HepG2 (cell line): ENCODE data around the gene ITIH1. TPM values are rescaled to one million over a fixed set of nuclear protein-coding genes. Genes with fewer than 3 reads are reported as not detected.

ENCODE experiments used
- ATAC-seq: fragments of 200-7000 bp; cut with Tn5 transposase; 3 replicates; pipeline ENCODE4 v1.9.1; 2020; ENCODE audit warnings: mild to moderate bottlenecking, moderate library complexity
- BruUV-seq: library from RNA; stranded (reverse); fragments of 400-500 nt; replicated peaks from 2 replicates; lab custom pipeline; 2021; lab: Mats Ljungman, UMichigan
- CTCF ChIA-PET: fragments of 300-600 bp; formaldehyde crosslinking; extraction: SDS; loops from one replicate; lab custom pipeline; 2021; ENCODE audit warnings: low total read pairs, inconsistent platforms, low intra/inter-chr PET ratio; lab: Yijun Ruan, JAX
- POLR2A ChIA-PET: fragments of 350-600 bp; sonication (Branson Sonifier 250); formaldehyde crosslinking; loops from one replicate; lab custom pipeline; 2020; ENCODE audit warnings: antibody characterized with exemption, inconsistent platforms; lab: Yijun Ruan, JAX
- DNase-seq: peaks from one replicate; pipeline ENCODE4 v3.0.0-alpha.2; 2015; ENCODE audit warnings: low spot score
- FAIRE-seq: peaks from 3 replicates; lab custom pipeline; 2011; peaks lifted over from hg19 to GRCh38; lab: Jason Lieb, UNC
- H2AFZ ChIP-seq: one replicate; pipeline ENCODE4 v1.6.1; 2011; ENCODE audit warnings: low read length, inconsistent platforms
- H3K27ac ChIP-seq: fragments of 300-600 bp; 3 replicates; pipeline ENCODE4 v1.8.0; 2011; ENCODE audit warnings: mixed run types, mild to moderate bottlenecking, mixed read lengths, low read length, inconsistent platforms; ENCODE audit not compliant: insufficient read depth; ENCODE audit errors: extremely low read length
- H3K27me3 ChIP-seq, 2 experiments: fragments of 200-600 bp in 1 of 2; 2 replicates in 1 of 2; 3 replicates in 1 of 2; pipeline versions ENCODE4 v1.6.0 to v1.8.0; 2011; ENCODE audit warnings: low read length in 2 of 2, mild to moderate bottlenecking in 2 of 2, moderate library complexity in 2 of 2, inconsistent platforms in 1 of 2; ENCODE audit not compliant: insufficient read depth in 2 of 2, control insufficient read depth in 1 of 2
- H3K36me3 ChIP-seq, 2 experiments: fragments of 200-600 bp in 1 of 2; replicated peaks in 1 of 2; 2 replicates in 1 of 2; 3 replicates in 1 of 2; pipeline versions ENCODE4 v1.5.1 to v1.8.0; 2011; ENCODE audit warnings: low read length in 2 of 2, inconsistent platforms in 1 of 2; ENCODE audit not compliant: insufficient read depth in 2 of 2, control insufficient read depth in 1 of 2
- H3K4me1 ChIP-seq: 2 replicates; pipeline ENCODE4 v1.5.1; 2012; ENCODE audit warnings: low read length, inconsistent platforms; ENCODE audit not compliant: insufficient read depth
- H3K4me2 ChIP-seq: 2 replicates; pipeline ENCODE4 v1.6.0; 2011; ENCODE audit warnings: low read depth, low read length, inconsistent platforms
- H3K4me3 ChIP-seq, 3 experiments: fragments of 200-600 bp in 1 of 3; sonication (generic), shearing (Covaris generic) in 1 of 3; replicated peaks in 1 of 3; 2 replicates each; pipeline ENCODE4 v1.5.1; 2011 to 2016; ENCODE audit warnings: low read length in 3 of 3, inconsistent platforms in 2 of 3, low read depth in 2 of 3, mild to moderate bottlenecking in 2 of 3, control low read depth in 1 of 3, mixed read lengths in 1 of 3; ENCODE audit not compliant: insufficient read depth in 1 of 3
- H3K79me2 ChIP-seq: one replicate; pipeline ENCODE4 v1.6.1; 2011; ENCODE audit warnings: low read length, inconsistent platforms; ENCODE audit not compliant: insufficient read depth
- H3K9ac ChIP-seq: 2 replicates; pipeline ENCODE4 v1.6.0; 2011; ENCODE audit warnings: mild to moderate bottlenecking, low read depth, low read length, inconsistent platforms; ENCODE audit not compliant: insufficient read depth
- H3K9me3 ChIP-seq: 2 replicates; pipeline ENCODE4 v1.5.1; 2012; ENCODE audit warnings: mild to moderate bottlenecking, low read length
- H4K20me1 ChIP-seq: 2 replicates; pipeline ENCODE4 v1.6.0; 2011; ENCODE audit warnings: inconsistent platforms, mild to moderate bottlenecking, low read length, moderate library complexity; ENCODE audit not compliant: insufficient read depth
- ARNT2 ChIP-seq: sonication (generic); formaldehyde crosslinking; IDR thresholded peaks from 2 replicates; pipeline ENCODE4 v1.8.0; 2022; ENCODE audit warnings: mild to moderate bottlenecking, low read depth, missing genetic modification reagents, moderate library complexity
- DNMT1 ChIP-seq: sonication (generic); formaldehyde crosslinking; IDR thresholded peaks from 2 replicates; pipeline ENCODE4 v1.5.1; 2020; ENCODE audit warnings: mild to moderate bottlenecking, missing genetic modification reagents
- EED ChIP-seq: sonication (generic); formaldehyde crosslinking; IDR thresholded peaks from 2 replicates; pipeline ENCODE4 v1.5.0; 2020; ENCODE audit warnings: mild to moderate bottlenecking, missing genetic modification reagents
- ESRRA ChIP-seq: sonication (generic); formaldehyde crosslinking; IDR thresholded peaks from 2 replicates; pipeline ENCODE4 v1.5.1; 2020; ENCODE audit warnings: mild to moderate bottlenecking, low read depth, missing genetic modification reagents
- GTF3A ChIP-seq: sonication (generic); formaldehyde crosslinking; conservative IDR thresholded peaks from 2 replicates; pipeline ENCODE4 v1.4.0; 2020; ENCODE audit warnings: mild to moderate bottlenecking, missing genetic modification reagents
- HDAC2 ChIP-seq: sonication (generic); formaldehyde crosslinking; IDR thresholded peaks from 2 replicates; pipeline ENCODE4 v1.4.0; 2020; ENCODE audit warnings: missing genetic modification reagents
- POGZ ChIP-seq: sonication (generic); formaldehyde crosslinking; IDR thresholded peaks from 2 replicates; pipeline ENCODE4 v1.4.0; 2020; ENCODE audit warnings: mild to moderate bottlenecking, missing genetic modification reagents
- YEATS4 ChIP-seq: sonication (generic); formaldehyde crosslinking; IDR thresholded peaks from 2 replicates; pipeline ENCODE4 v1.4.0; 2020; ENCODE audit warnings: missing genetic modification reagents, borderline replicate concordance
- ZBTB46 ChIP-seq: sonication (generic); formaldehyde crosslinking; IDR thresholded peaks from 2 replicates; pipeline ENCODE4 v1.4.0; 2020; ENCODE audit warnings: mild to moderate bottlenecking, missing genetic modification reagents, borderline replicate concordance
- ZNF609 ChIP-seq: sonication (generic); formaldehyde crosslinking; IDR thresholded peaks from 2 replicates; pipeline ENCODE4 v1.4.0; 2020; ENCODE audit warnings: mild to moderate bottlenecking, missing genetic modification reagents, borderline replicate concordance
- WGBS: methylation state at CpG from one replicate; pipeline ENCODE4 v1.1.6; 2017; ENCODE audit warnings: low lambda C conversion rate; 5-methylcytosine and 5-hydroxymethylcytosine counted together
- in situ Hi-C: cut with HindIII; loops from 2 replicates; pipeline ENCODE4 v1.10.0; 2017; ENCODE audit warnings: low pct_unique_long_range_greater_than_20kb; ENCODE audit not compliant: extremely low pct_ligation_motif_present
- intact Hi-C: fragments of 100-400 bp; cut with micrococcal nuclease; formaldehyde crosslinking; loops from one replicate; pipeline ENCODE4 v1.10.0; 2022; ENCODE audit not compliant: unreplicated experiment
- polyA plus RNA-seq, 8 experiments: library from polyadenylated mRNA; depleted of rRNA in 3 of 8; stranded (reverse) in 7 of 8; unstranded in 1 of 8; fragments of >200 nt; fragmentation: Illumina TruSeq in 4 of 8; extraction: Trizol in 4 of 8; gene quantifications; 2 replicates each; pipeline versions ENCODE4 v1.2.1 to v1.2.3, GENCODE V29; 2011 to 2016; ENCODE audit warnings: low read depth in 4 of 8, missing spikeins in 1 of 8, mixed read lengths in 1 of 8; ENCODE audit not compliant: insufficient read depth in 1 of 8
- total RNA-seq, 5 experiments: library from RNA; depleted of rRNA; stranded (reverse); fragments of >200 nt; fragmentation: Illumina TruSeq; extraction: Trizol; gene quantifications; 2 replicates each; pipeline ENCODE4 v1.2.3, GENCODE V29; 2016; ENCODE audit warnings: low read depth in 1 of 5

Gene ITIH1
- total and polyA plus RNA-seq, 2 of the 13 experiments (the other 11 are each of a cell fraction or from before 2014, with no cell fraction given), result 12.3 to 19.6 TPM

- WGBS, result 92% methylated on average over 4 of the region's 4 CpGs
- no TSS peak for BruUV-seq
- TF ChIP-seq DNMT1 (no peak), ZNF609 (CRISPR knock-in tag) (no peak), ESRRA (CRISPR knock-in tag) (no peak), HDAC2 (CRISPR knock-in tag) (no peak), POGZ (CRISPR knock-in tag) (no peak), ARNT2 (CRISPR knock-in tag) (no peak), GTF3A (CRISPR knock-in tag) (no peak), YEATS4 (CRISPR knock-in tag) (no peak), EED (CRISPR knock-in tag) (no peak), ZBTB46 (CRISPR knock-in tag) (no peak)
Observed at GRCh38 chr3:52836986-52837385, 59.6 kb downstream of the ITIH1 start.

More at GRCh38 chr3:52836986-52837385, 59.6 kb downstream of the ITIH1 start:
- DNase-seq, result no peak
- CTCF ChIA-PET, result no interaction called here
- in situ Hi-C loops (no loop called here), intact Hi-C loops (no loop called here)
- no peak overlapping the region for H3K27ac ChIP-seq
- peaks cover 22% of the 10 kb centered on the region for H3K4me1 ChIP-seq
- H4K20me1 ChIP-seq, result no peaks in the 10 kb centered on the region
- ATAC-seq, result no peak
- no peaks in the 10 kb centered on the region for H3K9me3 ChIP-seq
- H2AFZ ChIP-seq, result no peak overlapping the region
- H3K79me2 ChIP-seq, result no peaks in the 10 kb centered on the region
- no peak overlapping the region for H3K9ac ChIP-seq
- no peak overlapping the region for H3K4me3 ChIP-seq
- POLR2A ChIA-PET, result no interaction called here
- H3K27me3 ChIP-seq, result no peaks in the 10 kb centered on the region
- no peak for FAIRE-seq
- no peak overlapping the region for H3K4me2 ChIP-seq
- no peaks in the 10 kb centered on the region for H3K36me3 ChIP-seq
